Testis (tissue), 2 donors: Measurements from ENCODE around the gene CMTM8.

Experiments used
- CTCF ChIP-seq, 3 experiments: fragments of 450-650 bp in 2 of 3; fragments of 200-600 bp in 1 of 3; sonication (generic) in 1 of 3; IDR thresholded peaks; one replicate each; pipeline ENCODE4 v1.5.1; 2016 to 2019; ENCODE audit warnings: antibody characterized with exemption in 3 of 3, mild to moderate bottlenecking in 2 of 3, moderate library complexity in 1 of 3
- POLR2A ChIP-seq: fragments of 450-650 bp; IDR thresholded peaks from one replicate; pipeline ENCODE4 v1.6.1; 2017; ENCODE audit warnings: antibody characterized with exemption, mild to moderate bottlenecking, moderate library complexity

- TF ChIP-seq CTCF (IDR thresholded peaks at IDR 0.05) (no peak), POLR2A (no peak)
These were observed 41.9 kb downstream of the CMTM8 start for GRCh38 chr3:32280262-32280910.
